ENCODE data around the gene RNF157. TPM values are rescaled to one million over a fixed set of nuclear protein-coding genes. Genes with fewer than 3 reads are reported as not detected.

The RNF157 gene
- total and polyA plus RNA-seq, 2 of the 13 experiments (the other 11 are each of a cell fraction or from before 2014, with no cell fraction given), result 0.44 to 1.5 TPM

GRCh38 chr17:76132574-76133338 is 107.5 kb downstream of the RNF157 start (continued):
- TF ChIP-seq, protein P1, sequence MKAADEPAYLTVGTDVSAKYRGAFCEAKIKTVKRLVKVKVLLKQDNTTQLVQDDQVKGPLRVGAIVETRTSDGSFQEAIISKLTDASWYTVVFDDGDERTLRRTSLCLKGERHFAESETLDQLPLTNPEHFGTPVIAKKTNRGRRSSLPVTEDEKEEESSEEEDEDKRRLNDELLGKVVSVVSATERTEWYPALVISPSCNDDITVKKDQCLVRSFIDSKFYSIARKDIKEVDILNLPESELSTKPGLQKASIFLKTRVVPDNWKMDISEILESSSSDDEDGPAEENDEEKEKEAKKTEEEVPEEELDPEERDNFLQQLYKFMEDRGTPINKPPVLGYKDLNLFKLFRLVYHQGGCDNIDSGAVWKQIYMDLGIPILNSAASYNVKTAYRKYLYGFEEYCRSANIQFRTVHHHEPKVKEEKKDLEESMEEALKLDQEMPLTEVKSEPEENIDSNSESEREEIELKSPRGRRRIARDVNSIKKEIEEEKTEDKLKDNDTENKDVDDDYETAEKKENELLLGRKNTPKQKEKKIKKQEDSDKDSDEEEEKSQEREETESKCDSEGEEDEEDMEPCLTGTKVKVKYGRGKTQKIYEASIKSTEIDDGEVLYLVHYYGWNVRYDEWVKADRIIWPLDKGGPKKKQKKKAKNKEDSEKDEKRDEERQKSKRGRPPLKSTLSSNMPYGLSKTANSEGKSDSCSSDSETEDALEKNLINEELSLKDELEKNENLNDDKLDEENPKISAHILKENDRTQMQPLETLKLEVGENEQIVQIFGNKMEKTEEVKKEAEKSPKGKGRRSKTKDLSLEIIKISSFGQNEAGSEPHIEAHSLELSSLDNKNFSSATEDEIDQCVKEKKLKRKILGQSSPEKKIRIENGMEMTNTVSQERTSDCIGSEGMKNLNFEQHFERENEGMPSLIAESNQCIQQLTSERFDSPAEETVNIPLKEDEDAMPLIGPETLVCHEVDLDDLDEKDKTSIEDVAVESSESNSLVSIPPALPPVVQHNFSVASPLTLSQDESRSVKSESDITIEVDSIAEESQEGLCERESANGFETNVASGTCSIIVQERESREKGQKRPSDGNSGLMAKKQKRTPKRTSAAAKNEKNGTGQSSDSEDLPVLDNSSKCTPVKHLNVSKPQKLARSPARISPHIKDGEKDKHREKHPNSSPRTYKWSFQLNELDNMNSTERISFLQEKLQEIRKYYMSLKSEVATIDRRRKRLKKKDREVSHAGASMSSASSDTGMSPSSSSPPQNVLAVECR (CRISPR knock-in tag; IDR thresholded peaks at IDR 0.05; ENCODE audit: borderline replicate concordance), result peak; percentile 41; the same call in 1 of the 2 replicates
- TF ChIP-seq ZNF282 (IDR thresholded peaks at IDR 0.05; ENCODE audit: partially characterized antibody), result no peak
- TF ChIP-seq, protein P2, sequence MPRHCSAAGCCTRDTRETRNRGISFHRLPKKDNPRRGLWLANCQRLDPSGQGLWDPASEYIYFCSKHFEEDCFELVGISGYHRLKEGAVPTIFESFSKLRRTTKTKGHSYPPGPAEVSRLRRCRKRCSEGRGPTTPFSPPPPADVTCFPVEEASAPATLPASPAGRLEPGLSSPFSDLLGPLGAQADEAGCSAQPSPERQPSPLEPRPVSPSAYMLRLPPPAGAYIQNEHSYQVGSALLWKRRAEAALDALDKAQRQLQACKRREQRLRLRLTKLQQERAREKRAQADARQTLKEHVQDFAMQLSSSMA (CRISPR knock-in tag; IDR thresholded peaks at IDR 0.05), result no peak
- no peak for TF ChIP-seq ZNF781 (CRISPR knock-in tag; IDR thresholded peaks at IDR 0.05; ENCODE audit: borderline replicate concordance, not compliant biosample characterization)
- no peak for TF ChIP-seq PHF5A (CRISPR knock-in tag; IDR thresholded peaks at IDR 0.05; ENCODE audit: low read depth, unreplicated experiment)
- peak; percentile 56; the same call in 1 of the 2 replicates for TF ChIP-seq RCOR2 (CRISPR knock-in tag; IDR thresholded peaks at IDR 0.05)
- TF ChIP-seq ZEB1 (IDR thresholded peaks at IDR 0.05; ENCODE audit: insufficient replicate concordance, low read depth), result peak; percentile 100
- no peak for TF ChIP-seq ZNF549 (CRISPR knock-in tag; IDR thresholded peaks at IDR 0.05)
- TF ChIP-seq, protein P3, sequence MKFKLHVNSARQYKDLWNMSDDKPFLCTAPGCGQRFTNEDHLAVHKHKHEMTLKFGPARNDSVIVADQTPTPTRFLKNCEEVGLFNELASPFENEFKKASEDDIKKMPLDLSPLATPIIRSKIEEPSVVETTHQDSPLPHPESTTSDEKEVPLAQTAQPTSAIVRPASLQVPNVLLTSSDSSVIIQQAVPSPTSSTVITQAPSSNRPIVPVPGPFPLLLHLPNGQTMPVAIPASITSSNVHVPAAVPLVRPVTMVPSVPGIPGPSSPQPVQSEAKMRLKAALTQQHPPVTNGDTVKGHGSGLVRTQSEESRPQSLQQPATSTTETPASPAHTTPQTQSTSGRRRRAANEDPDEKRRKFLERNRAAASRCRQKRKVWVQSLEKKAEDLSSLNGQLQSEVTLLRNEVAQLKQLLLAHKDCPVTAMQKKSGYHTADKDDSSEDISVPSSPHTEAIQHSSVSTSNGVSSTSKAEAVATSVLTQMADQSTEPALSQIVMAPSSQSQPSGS (CRISPR knock-in tag; IDR thresholded peaks at IDR 0.05), result no peak
- no peak for TF ChIP-seq STAT6 (CRISPR knock-in tag; IDR thresholded peaks at IDR 0.05; ENCODE audit: borderline replicate concordance)
- no peak for TF ChIP-seq IKZF1 (IDR thresholded peaks at IDR 0.05)
- no peak for TF ChIP-seq BHLHE40 (IDR thresholded peaks at IDR 0.05; ENCODE audit: low read length)
- TF ChIP-seq NR2F6 (IDR thresholded peaks at IDR 0.05), result peak; percentile 14; the same call in 1 of the 2 replicates
- TF ChIP-seq NR2F6 (CRISPR knock-in tag; IDR thresholded peaks at IDR 0.05), result peak; percentile 56; the same call in 1 of the 2 replicates
- TF ChIP-seq, protein P4, sequence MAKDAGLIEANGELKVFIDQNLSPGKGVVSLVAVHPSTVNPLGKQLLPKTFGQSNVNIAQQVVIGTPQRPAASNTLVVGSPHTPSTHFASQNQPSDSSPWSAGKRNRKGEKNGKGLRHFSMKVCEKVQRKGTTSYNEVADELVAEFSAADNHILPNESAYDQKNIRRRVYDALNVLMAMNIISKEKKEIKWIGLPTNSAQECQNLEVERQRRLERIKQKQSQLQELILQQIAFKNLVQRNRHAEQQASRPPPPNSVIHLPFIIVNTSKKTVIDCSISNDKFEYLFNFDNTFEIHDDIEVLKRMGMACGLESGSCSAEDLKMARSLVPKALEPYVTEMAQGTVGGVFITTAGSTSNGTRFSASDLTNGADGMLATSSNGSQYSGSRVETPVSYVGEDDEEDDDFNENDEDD (CRISPR knock-in tag; IDR thresholded peaks at IDR 0.05; ENCODE audit: borderline replicate concordance), result peak; percentile 36; the same call in 1 of the 2 replicates
- TF ChIP-seq SNAPC5 (CRISPR knock-in tag; IDR thresholded peaks at IDR 0.05; ENCODE audit: borderline replicate concordance), result no peak
- TF ChIP-seq, protein P5, sequence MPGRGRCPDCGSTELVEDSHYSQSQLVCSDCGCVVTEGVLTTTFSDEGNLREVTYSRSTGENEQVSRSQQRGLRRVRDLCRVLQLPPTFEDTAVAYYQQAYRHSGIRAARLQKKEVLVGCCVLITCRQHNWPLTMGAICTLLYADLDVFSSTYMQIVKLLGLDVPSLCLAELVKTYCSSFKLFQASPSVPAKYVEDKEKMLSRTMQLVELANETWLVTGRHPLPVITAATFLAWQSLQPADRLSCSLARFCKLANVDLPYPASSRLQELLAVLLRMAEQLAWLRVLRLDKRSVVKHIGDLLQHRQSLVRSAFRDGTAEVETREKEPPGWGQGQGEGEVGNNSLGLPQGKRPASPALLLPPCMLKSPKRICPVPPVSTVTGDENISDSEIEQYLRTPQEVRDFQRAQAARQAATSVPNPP (CRISPR knock-in tag; IDR thresholded peaks at IDR 0.05), result no peak
